ENCODE data around the gene ABR. TPM values are rescaled to one million over a fixed set of nuclear protein-coding genes. Genes with fewer than 3 reads are reported as not detected.

Gene ABR
- total and polyA plus RNA-seq, 4 donors, result 41.8 to 172 (median 120) TPM

- intact Hi-C loops (cut with DNase I), result loop anchor here (2.0 to 10.0 kb wide), 4 partner anchors 42 to 100 kb away; no protein-coding TSS in a partner anchor
- H3K4me1 ChIP-seq (ENCODE audit: control insufficient read depth in 1 of 2, insufficient read depth in 2 of 2, low read length in 2 of 2), result peaks cover 0 to 5% of the 10 kb centered on the region in 2 donors
- H3K27ac ChIP-seq (ENCODE audit: low read depth in 1 of 2, low read length in 2 of 2), result no peak overlapping the region
These were observed 174.9 kb downstream of the ABR start for GRCh38 chr17:1004769-1005295.

GRCh38 chr17:1003972-1004768, 175.6 kb downstream of the ABR start:
- peak; percentile 58 to 71 for DNase-seq
- Histone ChIP-seq H3K36me3 (ENCODE audit: control insufficient read depth in 1 of 2, insufficient read depth in 2 of 2, low read length in 1 of 2) (no peaks in the 10 kb centered on the region), H3K4me1 (ENCODE audit: control insufficient read depth in 1 of 2, insufficient read depth in 2 of 2, low read length in 2 of 2) (peaks cover 0 to 5% of the 10 kb centered on the region in 2 donors), H3K27me3 (ENCODE audit: control insufficient read depth in 1 of 2, insufficient read depth in 2 of 2, low read length in 1 of 2) (no peaks in the 10 kb centered on the region), H3K4me3 (ENCODE audit: low read length in 2 of 2) (no peak overlapping the region), H3K9me3 (ENCODE audit: control insufficient read depth, low read length) (no peaks in the 10 kb centered on the region), H3K27ac (ENCODE audit: low read depth in 1 of 2, low read length in 2 of 2) (no peak overlapping the region)
- intact Hi-C loops (cut with DNase I), result loop anchor here (2.0 to 10.0 kb wide), 3 partner anchors 43 to 101 kb away; no protein-coding TSS in a partner anchor
- ATAC-seq (ENCODE audit: low FRiP score), result no peak
- whole genome bisulfite sequencing, 2 donors, result 69% methylated on average over 30 of the region's 30 CpGs

More at GRCh38 chr17:1004769-1005295, 174.9 kb downstream of the ABR start:
- DNase-seq (no peak), ATAC-seq (ENCODE audit: low FRiP score) (no peak)
- WGBS, 2 donors, result 70% methylated on average over 13 of the region's 13 CpGs
- Histone ChIP-seq H3K4me3 (ENCODE audit: low read length in 2 of 2) (no peak overlapping the region), H3K36me3 (ENCODE audit: control insufficient read depth in 1 of 2, insufficient read depth in 2 of 2, low read length in 1 of 2) (no peaks in the 10 kb centered on the region), H3K9me3 (ENCODE audit: control insufficient read depth, low read length) (no peaks in the 10 kb centered on the region), H3K27me3 (ENCODE audit: control insufficient read depth in 1 of 2, insufficient read depth in 2 of 2, low read length in 1 of 2) (no peaks in the 10 kb centered on the region)

GRCh38 chr17:1003633-1003971, 176.2 kb downstream of the ABR start:
- H3K9me3 ChIP-seq (ENCODE audit: control insufficient read depth, low read length), result no peaks in the 10 kb centered on the region
- H3K27ac ChIP-seq (ENCODE audit: low read depth in 1 of 2, low read length in 2 of 2), result no peak overlapping the region
- peaks cover 0 to 5% of the 10 kb centered on the region in 2 donors for H3K4me1 ChIP-seq (ENCODE audit: control insufficient read depth in 1 of 2, insufficient read depth in 2 of 2, low read length in 2 of 2)
- ATAC-seq (ENCODE audit: low FRiP score), result no peak
- DNase-seq, result no peak
- intact Hi-C loops (cut with DNase I), result loop anchor here (5.0 to 10.0 kb wide), 2 partner anchors 54 to 101 kb away; no protein-coding TSS in a partner anchor
- 84 to 87% methylated on average over 5 of the region's 5 CpGs for WGBS, 2 donors
- H3K36me3 ChIP-seq (ENCODE audit: control insufficient read depth in 1 of 2, insufficient read depth in 2 of 2, low read length in 1 of 2), result no peaks in the 10 kb centered on the region
- H3K27me3 ChIP-seq (ENCODE audit: control insufficient read depth in 1 of 2, insufficient read depth in 2 of 2, low read length in 1 of 2), result no peaks in the 10 kb centered on the region
- H3K4me3 ChIP-seq (ENCODE audit: low read length in 2 of 2), result no peak overlapping the region

GRCh38 chr17:1002771-1003555, 176.8 kb downstream of the ABR start:
- H3K4me1 ChIP-seq (ENCODE audit: control insufficient read depth in 1 of 2, insufficient read depth in 2 of 2, low read length in 2 of 2), result peaks cover 0 to 3% of the 10 kb centered on the region in 2 donors
- no peaks in the 10 kb centered on the region for H3K9me3 ChIP-seq (ENCODE audit: control insufficient read depth, low read length)
- no peak for ATAC-seq (ENCODE audit: low FRiP score)
- peak overlapping the region; percentile 57 to 60 for H3K27ac ChIP-seq (ENCODE audit: low read depth in 1 of 2, low read length in 2 of 2)
- H3K27me3 ChIP-seq (ENCODE audit: control insufficient read depth in 1 of 2, insufficient read depth in 2 of 2, low read length in 1 of 2), result no peaks in the 10 kb centered on the region
- DNase-seq, result peak in 1 of 2 donors; percentile 75
- H3K36me3 ChIP-seq (ENCODE audit: control insufficient read depth in 1 of 2, insufficient read depth in 2 of 2, low read length in 1 of 2), result no peaks in the 10 kb centered on the region
- no peak overlapping the region for H3K4me3 ChIP-seq (ENCODE audit: low read length in 2 of 2)
- 28 to 33% methylated on average over 19 of the region's 19 CpGs for WGBS, 2 donors
- intact Hi-C loops (cut with DNase I), result loop anchor here (5.0 to 10.0 kb wide), 2 partner anchors 54 to 102 kb away; no protein-coding TSS in a partner anchor

GRCh38 chr17:1002412-1002753, 177.4 kb downstream of the ABR start:
- ATAC-seq (ENCODE audit: low FRiP score), result peak; percentile 27
- H3K9me3 ChIP-seq (ENCODE audit: control insufficient read depth, low read length), result no peaks in the 10 kb centered on the region
- intact Hi-C loops (cut with DNase I), result loop anchor here (5.0 to 10.0 kb wide), 2 partner anchors 55 to 102 kb away; no protein-coding TSS in a partner anchor
- no peaks in the 10 kb centered on the region for H3K27me3 ChIP-seq (ENCODE audit: control insufficient read depth in 1 of 2, insufficient read depth in 2 of 2, low read length in 1 of 2)
- DNase-seq, result no peak
- no peaks in the 10 kb centered on the region for H3K36me3 ChIP-seq (ENCODE audit: control insufficient read depth in 1 of 2, insufficient read depth in 2 of 2, low read length in 1 of 2)
- peak overlapping the region; percentile 57 to 60 for H3K27ac ChIP-seq (ENCODE audit: low read depth in 1 of 2, low read length in 2 of 2)
- no peak overlapping the region for H3K4me3 ChIP-seq (ENCODE audit: low read length in 2 of 2)
- peaks cover 0 to 3% of the 10 kb centered on the region in 2 donors for H3K4me1 ChIP-seq (ENCODE audit: control insufficient read depth in 1 of 2, insufficient read depth in 2 of 2, low read length in 2 of 2)
- WGBS, 2 donors, result 8 to 13% methylated on average over 4 of the region's 4 CpGs

- DNase-seq, result peak; percentile 81 to 88
- no peaks in the 10 kb centered on the region for H3K27me3 ChIP-seq (ENCODE audit: control insufficient read depth in 1 of 2, insufficient read depth in 2 of 2, low read length in 1 of 2)
- peak overlapping the region; percentile 57 to 77 for H3K27ac ChIP-seq (ENCODE audit: low read depth in 1 of 2, low read length in 2 of 2)
- 10 to 13% methylated on average over 18 of the region's 18 CpGs for WGBS, 2 donors
- peak; percentile 5 for ATAC-seq (ENCODE audit: low FRiP score)
- H3K4me1 ChIP-seq (ENCODE audit: control insufficient read depth in 1 of 2, insufficient read depth in 2 of 2, low read length in 2 of 2), result peaks cover 0 to 3% of the 10 kb centered on the region in 2 donors
- no peaks in the 10 kb centered on the region for H3K36me3 ChIP-seq (ENCODE audit: control insufficient read depth in 1 of 2, insufficient read depth in 2 of 2, low read length in 1 of 2)
- intact Hi-C loops (cut with DNase I), result loop anchor here (5.0 to 10.0 kb wide), 2 partner anchors 55 to 103 kb away; no protein-coding TSS in a partner anchor
- no peaks in the 10 kb centered on the region for H3K9me3 ChIP-seq (ENCODE audit: control insufficient read depth, low read length)
- no peak overlapping the region for H3K4me3 ChIP-seq (ENCODE audit: low read length in 2 of 2)
These were observed 178.0 kb downstream of the ABR start for GRCh38 chr17:1001640-1002411.

- Histone ChIP-seq H3K36me3 (ENCODE audit: control insufficient read depth in 1 of 2, insufficient read depth in 2 of 2, low read length in 1 of 2) (no peaks in the 10 kb centered on the region), H3K27ac (ENCODE audit: low read depth in 1 of 2, low read length in 2 of 2) (peak overlapping the region in 1 of 2 donors; percentile 55), H3K4me1 (ENCODE audit: control insufficient read depth in 1 of 2, insufficient read depth in 2 of 2, low read length in 2 of 2) (peaks cover 0 to 3% of the 10 kb centered on the region in 2 donors), H3K4me3 (ENCODE audit: low read length in 2 of 2) (no peak overlapping the region), H3K9me3 (ENCODE audit: control insufficient read depth, low read length) (no peaks in the 10 kb centered on the region), H3K27me3 (ENCODE audit: control insufficient read depth in 1 of 2, insufficient read depth in 2 of 2, low read length in 1 of 2) (no peaks in the 10 kb centered on the region)
- ATAC-seq (ENCODE audit: low FRiP score) (no peak), DNase-seq (peak; percentile 53 to 73)
- intact Hi-C loops (cut with DNase I), result loop anchor here (5.0 to 10.0 kb wide), 2 partner anchors 56 to 104 kb away; no protein-coding TSS in a partner anchor
- WGBS, 2 donors, result 32 to 35% methylated on average over 15 of the region's 15 CpGs
These were observed 179.0 kb downstream of the ABR start for GRCh38 chr17:1000597-1001461.
